GM18498 (cell line): ENCODE results near the gene WRAP73.
"Not testable (repeated sequence)": the region's sequence is repeated elsewhere in the genome, so short reads cannot be mapped to it uniquely, and the experiment has no call there.

Experiments
- ATAC-seq: cut with Tn5 transposase; IDR thresholded peaks from one replicate; pipeline ENCODE4 v1.9.1; 2021; ENCODE audit warnings: mild to moderate bottlenecking, moderate library complexity; ENCODE audit not compliant: unreplicated experiment

Gene WRAP73

GRCh38 chr1:3584915-3585314, 65.0 kb downstream of the WRAP73 start:
- ATAC-seq = no peak

GRCh38 chr1:3583751-3584150, 66.2 kb downstream of the WRAP73 start:
- not testable (repeated sequence) for ATAC-seq

GRCh38 chr1:3581296-3582036, 68.4 kb downstream of the WRAP73 start:
- ATAC-seq = no peak
